HL-60 (cell line): Measurements from ENCODE around the gene CENPC.
"Not testable (repeated sequence)": the region's sequence is repeated elsewhere in the genome, so short reads cannot be mapped to it uniquely, and the experiment has no call there.

Source experiments
- DNase-seq, 2 experiments: peaks; one replicate each; pipeline ENCODE4 v3.0.0-alpha.2; 2010 to 2020; ENCODE audit warnings: low read depth in 1 of 2, low spot score in 1 of 2
- H3K27ac ChIP-seq: fragments of 250-450 bp; sonication (Bioruptor Pico); replicated peaks from 2 replicates; pipeline ENCODE4 v1.5.1; 2020; ENCODE audit warnings: mild to moderate bottlenecking, moderate library complexity
- H3K27me3 ChIP-seq: fragments of 250-450 bp; sonication (Bioruptor Pico); 2 replicates; pipeline ENCODE4 v1.5.1; 2021; ENCODE audit warnings: mild to moderate bottlenecking, moderate library complexity; ENCODE audit not compliant: insufficient read depth, poor library complexity, severe bottlenecking
- H3K4me3 ChIP-seq: replicated peaks from 2 replicates; pipeline ENCODE4 v1.5.1; 2011; ENCODE audit warnings: mild to moderate bottlenecking, control low read depth, low read length; ENCODE audit not compliant: insufficient read depth
- CTCF ChIP-seq: IDR thresholded peaks from one replicate; pipeline ENCODE4 v1.5.1; 2011; ENCODE audit warnings: low read length, control low read depth, inconsistent platforms; ENCODE audit not compliant: insufficient read depth
- GABPA ChIP-seq: IDR thresholded peaks from 2 replicates; pipeline ENCODE4 v1.6.1; 2012; ENCODE audit warnings: low read depth
- POLR2AphosphoS5 ChIP-seq: IDR thresholded peaks from 2 replicates; pipeline ENCODE4 v1.6.1; 2012; ENCODE audit warnings: low read depth
- SPI1 ChIP-seq: IDR thresholded peaks from 2 replicates; pipeline ENCODE4 v1.6.1; 2012; ENCODE audit warnings: low read depth, mild to moderate bottlenecking, borderline replicate concordance
- TF ChIP-seq, protein P1 (sequence below): IDR thresholded peaks from 2 replicates; pipeline ENCODE4 v1.6.1; 2012; ENCODE audit warnings: low read depth; ENCODE audit not compliant: insufficient replicate concordance

CENPC gene

DNA sequence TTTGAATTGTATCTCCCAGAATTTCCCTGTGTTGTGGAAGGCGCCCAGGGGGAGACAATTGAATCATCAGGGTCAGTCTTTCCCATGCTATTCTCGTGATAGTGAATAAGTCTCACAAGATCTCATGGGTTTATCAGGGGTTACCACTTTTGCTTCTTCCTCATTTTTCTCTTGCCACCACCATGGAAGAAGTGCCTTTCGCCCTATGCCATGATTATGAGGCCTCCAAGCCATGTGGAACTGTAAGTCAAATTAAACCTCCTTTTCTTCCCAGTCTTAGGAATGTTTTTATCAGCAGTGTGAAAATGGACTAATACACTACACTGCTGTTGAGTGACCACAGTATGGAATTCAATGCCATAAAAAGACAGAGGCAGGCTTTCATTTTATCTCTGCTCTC is 12.2 kb downstream of the CENPC start:
- no peaks in the 10 kb centered on the region for H3K27me3 ChIP-seq
- no peak overlapping the region for H3K4me3 ChIP-seq
- no peak for DNase-seq
- no peak for TF ChIP-seq POLR2AphosphoS5
- TF ChIP-seq, protein P1, sequence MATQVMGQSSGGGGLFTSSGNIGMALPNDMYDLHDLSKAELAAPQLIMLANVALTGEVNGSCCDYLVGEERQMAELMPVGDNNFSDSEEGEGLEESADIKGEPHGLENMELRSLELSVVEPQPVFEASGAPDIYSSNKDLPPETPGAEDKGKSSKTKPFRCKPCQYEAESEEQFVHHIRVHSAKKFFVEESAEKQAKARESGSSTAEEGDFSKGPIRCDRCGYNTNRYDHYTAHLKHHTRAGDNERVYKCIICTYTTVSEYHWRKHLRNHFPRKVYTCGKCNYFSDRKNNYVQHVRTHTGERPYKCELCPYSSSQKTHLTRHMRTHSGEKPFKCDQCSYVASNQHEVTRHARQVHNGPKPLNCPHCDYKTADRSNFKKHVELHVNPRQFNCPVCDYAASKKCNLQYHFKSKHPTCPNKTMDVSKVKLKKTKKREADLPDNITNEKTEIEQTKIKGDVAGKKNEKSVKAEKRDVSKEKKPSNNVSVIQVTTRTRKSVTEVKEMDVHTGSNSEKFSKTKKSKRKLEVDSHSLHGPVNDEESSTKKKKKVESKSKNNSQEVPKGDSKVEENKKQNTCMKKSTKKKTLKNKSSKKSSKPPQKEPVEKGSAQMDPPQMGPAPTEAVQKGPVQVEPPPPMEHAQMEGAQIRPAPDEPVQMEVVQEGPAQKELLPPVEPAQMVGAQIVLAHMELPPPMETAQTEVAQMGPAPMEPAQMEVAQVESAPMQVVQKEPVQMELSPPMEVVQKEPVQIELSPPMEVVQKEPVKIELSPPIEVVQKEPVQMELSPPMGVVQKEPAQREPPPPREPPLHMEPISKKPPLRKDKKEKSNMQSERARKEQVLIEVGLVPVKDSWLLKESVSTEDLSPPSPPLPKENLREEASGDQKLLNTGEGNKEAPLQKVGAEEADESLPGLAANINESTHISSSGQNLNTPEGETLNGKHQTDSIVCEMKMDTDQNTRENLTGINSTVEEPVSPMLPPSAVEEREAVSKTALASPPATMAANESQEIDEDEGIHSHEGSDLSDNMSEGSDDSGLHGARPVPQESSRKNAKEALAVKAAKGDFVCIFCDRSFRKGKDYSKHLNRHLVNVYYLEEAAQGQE: no peak
- TF ChIP-seq GABPA: no peak
- TF ChIP-seq SPI1: no peak; the same call in 1 of the 2 replicates
- no peak for TF ChIP-seq CTCF
- H3K27ac ChIP-seq: no peak overlapping the region

DNA sequence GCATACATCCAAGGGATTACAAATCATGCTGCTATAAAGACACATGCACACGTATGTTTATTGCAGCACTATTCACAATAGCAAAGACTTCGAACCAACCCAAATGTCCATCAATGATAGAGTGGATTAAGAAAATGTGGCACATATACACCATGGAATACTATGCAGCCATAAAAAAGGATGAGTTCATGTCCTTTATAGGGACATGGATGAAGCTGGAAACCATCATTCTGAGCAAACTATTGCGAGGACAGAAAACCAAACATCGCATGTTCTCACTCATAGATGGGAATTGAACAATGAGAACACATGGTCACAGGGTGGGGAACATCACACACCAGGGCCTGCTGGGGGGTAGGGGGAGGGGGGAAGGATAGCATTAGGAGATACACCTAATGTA is 12.9 kb downstream of the CENPC start:
- H3K27ac ChIP-seq, DNase-seq, H3K27me3 ChIP-seq, H3K4me3 ChIP-seq: not testable (repeated sequence)

GRCh38 chr4:67531379-67531962 is 13.8 kb downstream of the CENPC start:
- H3K27me3 ChIP-seq: no peaks in the 10 kb centered on the region
- H3K4me3 ChIP-seq: no peak overlapping the region
- no peak for DNase-seq
- TF ChIP-seq SPI1: no peak
- no peak for TF ChIP-seq POLR2AphosphoS5
- TF ChIP-seq GABPA: no peak
- TF ChIP-seq, protein P1: no peak
- no peak for TF ChIP-seq CTCF
- H3K27ac ChIP-seq: no peak overlapping the region

DNA sequence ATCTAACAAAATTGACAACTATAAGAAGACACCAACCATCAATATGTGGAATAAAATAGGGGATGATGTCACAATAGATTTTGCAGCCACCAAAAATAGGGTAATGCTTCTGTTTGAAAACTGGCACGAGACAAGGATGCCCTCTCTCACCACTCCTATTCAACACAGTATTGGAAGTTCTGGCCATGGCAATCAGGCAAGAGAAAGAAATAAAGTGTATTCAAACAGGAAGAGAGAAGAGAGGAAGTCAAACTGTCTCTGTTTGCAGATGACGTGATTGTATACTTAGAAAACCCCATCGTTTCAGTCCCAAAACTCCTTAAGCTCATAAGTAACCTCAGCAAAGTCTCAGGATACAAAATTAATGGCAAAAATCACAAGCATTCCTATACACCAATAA is 21.2 kb downstream of the CENPC start:
- not testable (repeated sequence) for DNase-seq, H3K4me3 ChIP-seq, H3K27me3 ChIP-seq, H3K27ac ChIP-seq

DNA sequence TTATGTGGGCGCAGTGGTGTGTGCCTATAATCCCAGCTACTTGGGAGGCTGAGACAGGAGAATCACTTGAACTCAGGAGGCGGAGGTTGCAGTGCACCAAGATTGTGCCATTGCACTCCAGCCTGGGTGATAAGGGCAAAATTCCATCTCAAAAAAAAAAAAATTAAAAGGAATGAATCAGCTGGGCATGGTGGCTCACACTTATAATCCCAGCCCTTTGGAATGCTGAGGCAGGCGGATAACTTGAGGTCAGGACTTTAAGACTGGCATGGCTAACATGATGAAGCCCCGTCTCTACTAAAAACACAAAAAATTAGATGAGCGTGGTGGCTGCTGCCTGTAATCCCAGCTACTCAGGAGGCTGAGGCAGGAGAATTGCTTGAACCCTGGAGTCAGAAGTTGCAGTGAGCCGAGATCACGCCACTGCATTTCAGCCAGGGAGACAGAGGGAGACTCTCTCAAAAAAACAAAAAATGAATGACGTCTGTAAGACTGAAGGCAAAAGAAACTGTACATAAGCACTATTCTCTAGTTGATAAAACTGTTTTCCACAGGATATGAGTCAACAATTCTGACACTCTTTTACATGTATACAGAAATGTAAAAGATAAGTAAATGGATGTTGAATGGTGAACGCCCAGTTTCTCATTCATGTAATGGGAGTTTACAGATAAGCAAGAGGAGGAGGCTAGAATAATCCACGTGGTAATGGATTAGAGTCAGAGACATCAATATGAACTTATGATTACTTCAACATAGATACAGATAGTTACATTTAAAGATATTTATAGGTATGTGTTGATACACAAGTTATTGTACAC is 22.2 kb downstream of the CENPC start:
- H3K4me3 ChIP-seq: no peak overlapping the region
- TF ChIP-seq CTCF (no peak), POLR2AphosphoS5 (no peak), GABPA (no peak), SPI1 (no peak)
- TF ChIP-seq, protein P1: no peak
- no peak overlapping the region for H3K27ac ChIP-seq
- no peaks in the 10 kb centered on the region for H3K27me3 ChIP-seq
- no peak for DNase-seq
